GM23338 (cell line): ENCODE results near the gene ANKS1B. TPM values are rescaled to one million over a fixed set of nuclear protein-coding genes. Genes with fewer than 3 reads are reported as not detected.

Source experiments
- ATAC-seq: fragments of 200-7000 bp; cut with Tn5 transposase; 3 replicates; pipeline ENCODE4 v1.9.1; 2020
- DNase-seq: peaks from one replicate; pipeline ENCODE4 v3.0.0-alpha.2; 2015; ENCODE audit warnings: low spot score
- H2AFZ ChIP-seq: fragments of 200-600 bp; sonication (generic); 2 replicates; pipeline ENCODE4 v1.8.0; 2016; ENCODE audit warnings: antibody characterized with exemption, mild to moderate bottlenecking, moderate library complexity
- H3F3A ChIP-seq: fragments of 200-600 bp; sonication (generic); replicated peaks from 2 replicates; pipeline ENCODE4 v1.8.0; 2017; ENCODE audit warnings: antibody characterized with exemption, mixed run types, low read depth
- H3K27ac ChIP-seq: fragments of 200-600 bp; sonication (generic); 2 replicates; pipeline ENCODE4 v1.6.1; 2016; ENCODE audit warnings: low read depth
- H3K27me3 ChIP-seq: fragments of 200-600 bp; sonication (generic); 2 replicates; pipeline ENCODE4 v1.8.0; 2016; ENCODE audit warnings: mild to moderate bottlenecking, mixed run types, moderate library complexity; ENCODE audit not compliant: insufficient read depth
- H3K36me3 ChIP-seq: fragments of 200-600 bp; sonication (generic); 2 replicates; pipeline ENCODE4 v1.8.0; 2016; ENCODE audit warnings: mild to moderate bottlenecking; ENCODE audit not compliant: insufficient read depth
- H3K4me1 ChIP-seq: fragments of 200-600 bp; sonication (generic); 2 replicates; pipeline ENCODE4 v1.8.0; 2016; ENCODE audit warnings: mild to moderate bottlenecking, moderate library complexity; ENCODE audit not compliant: insufficient read depth
- H3K4me2 ChIP-seq: fragments of 200-600 bp; sonication (generic); 2 replicates; pipeline ENCODE4 v1.7.1; 2017; ENCODE audit warnings: mixed run types
- H3K4me3 ChIP-seq: fragments of 200-600 bp; sonication (generic); 2 replicates; pipeline ENCODE4 v1.6.1; 2016; ENCODE audit warnings: mixed run types
- H3K79me2 ChIP-seq: fragments of 200-600 bp; sonication (generic); replicated peaks from 2 replicates; pipeline ENCODE4 v1.8.0; 2017; ENCODE audit warnings: mild to moderate bottlenecking; ENCODE audit not compliant: insufficient read depth
- H3K9me2 ChIP-seq: fragments of 200-600 bp; sonication (generic); 2 replicates; pipeline ENCODE4 v1.8.0; 2017; ENCODE audit not compliant: insufficient read depth
- H4K20me1 ChIP-seq: fragments of 200-600 bp; sonication (generic); replicated peaks from 2 replicates; pipeline ENCODE4 v1.8.0; 2017; ENCODE audit warnings: mild to moderate bottlenecking; ENCODE audit not compliant: insufficient read depth
- H3K27ac Mint-ChIP-seq: 2 replicates; pipeline ENCODE4 v1.8.0; 2020; ENCODE audit warnings: inconsistent platforms, mild to moderate bottlenecking, moderate library complexity, mixed read lengths
- H3K27me3 Mint-ChIP-seq: 3 replicates; pipeline ENCODE4 v1.8.0; 2022; ENCODE audit warnings: low read depth, mild to moderate bottlenecking, moderate library complexity, mixed read lengths, inconsistent platforms; ENCODE audit not compliant: insufficient read depth, poor library complexity
- H3K36me3 Mint-ChIP-seq: 3 replicates; pipeline ENCODE4 v1.8.0; 2021; ENCODE audit warnings: low read depth, mild to moderate bottlenecking, inconsistent platforms, moderate library complexity, mixed read lengths
- H3K4me1 Mint-ChIP-seq: 3 replicates; pipeline ENCODE4 v1.8.0; 2020; ENCODE audit warnings: mild to moderate bottlenecking, inconsistent platforms, mixed read lengths
- H3K4me3 Mint-ChIP-seq: 3 replicates; pipeline ENCODE4 v1.8.0; 2021; ENCODE audit warnings: moderate library complexity, mild to moderate bottlenecking, inconsistent platforms, mixed read lengths
- H3K9me3 Mint-ChIP-seq: 3 replicates; pipeline ENCODE4 v1.8.0; 2020; ENCODE audit warnings: moderate library complexity, mild to moderate bottlenecking, inconsistent platforms, mixed read lengths
- CREB1 ChIP-seq: fragments of 250-450 bp; sonication (Bioruptor Pico); IDR thresholded peaks from 2 replicates; pipeline ENCODE4 v1.5.0; 2020; ENCODE audit warnings: low read depth, mild to moderate bottlenecking, moderate library complexity
- EZH2 ChIP-seq: fragments of 200-600 bp; sonication (generic); IDR thresholded peaks from one replicate; pipeline ENCODE4 v1.8.0; 2017; ENCODE audit warnings: antibody characterized with exemption, mild to moderate bottlenecking, low read depth; ENCODE audit not compliant: unreplicated experiment
- EZH2phosphoT487 ChIP-seq: fragments of 200-600 bp; sonication (generic); IDR thresholded peaks from one replicate; pipeline ENCODE4 v1.8.1; 2018; ENCODE audit warnings: antibody characterized with exemption; ENCODE audit not compliant: unreplicated experiment
- JUNB ChIP-seq: IDR thresholded peaks from one replicate; pipeline ENCODE4 v1.6.1; 2016; ENCODE audit warnings: antibody characterized with exemption; ENCODE audit not compliant: unreplicated experiment
- NANOG ChIP-seq: IDR thresholded peaks from 2 replicates; pipeline ENCODE4 v1.6.1; 2016; ENCODE audit warnings: antibody characterized with exemption, borderline replicate concordance
- POLR2AphosphoS5 ChIP-seq: IDR thresholded peaks from 2 replicates; pipeline ENCODE4 v1.6.1; 2016; ENCODE audit warnings: antibody characterized with exemption, low read depth
- STAT1 ChIP-seq: IDR thresholded peaks from one replicate; pipeline ENCODE4 v1.6.1; 2016; ENCODE audit warnings: antibody characterized with exemption; ENCODE audit not compliant: unreplicated experiment
- ZNF114 ChIP-seq: fragments of 250-450 bp; sonication (Bioruptor Pico); IDR thresholded peaks from 2 replicates; pipeline ENCODE4 v1.5.0; 2020; ENCODE audit warnings: mild to moderate bottlenecking, moderate library complexity
- ZNF331 ChIP-seq: fragments of 250-450 bp; sonication (Bioruptor Pico); IDR thresholded peaks from 2 replicates; pipeline ENCODE4 v1.5.0; 2020; ENCODE audit warnings: low read depth, mild to moderate bottlenecking, moderate library complexity
- polyA plus RNA-seq: library from polyadenylated mRNA; unstranded; fragments of >200 nt; fragmentation: Nextera tagmentation; extraction: Ambion mirVana; gene quantifications from 2 replicates; pipeline ENCODE4 v1.2.1, GENCODE V29; 2016
- total RNA-seq: library from RNA; depleted of rRNA; stranded (reverse); fragments of >200 nt; shearing (Covaris generic); gene quantifications from 2 replicates; pipeline ENCODE4 v1.2.3, GENCODE V29; 2014
- TF ChIP-seq, protein P1 (sequence below): IDR thresholded peaks from one replicate; pipeline ENCODE4 v1.6.1; 2018; ENCODE audit warnings: antibody characterized with exemption; ENCODE audit not compliant: unreplicated experiment
- TF ChIP-seq, protein P2 (sequence below): fragments of 250-450 bp; sonication (Bioruptor Pico); IDR thresholded peaks from 2 replicates; pipeline ENCODE4 v1.5.0; 2020; ENCODE audit warnings: mild to moderate bottlenecking, moderate library complexity
- TF ChIP-seq, protein P3 (sequence below), 2 experiments: fragments of 200-600 bp in 1 of 2; sonication (generic) in 1 of 2; conservative IDR thresholded peaks; 2 replicates each; pipeline versions ENCODE4 v1.5.1 to v1.6.1; 2016 to 2017; ENCODE audit warnings: antibody characterized with exemption in 2 of 2, low read depth in 2 of 2, mild to moderate bottlenecking in 2 of 2, moderate library complexity in 1 of 2

The ANKS1B gene
- total and polyA plus RNA-seq, 2 experiments from 2014 or later = 4.3 to 5.8 TPM

DNA sequence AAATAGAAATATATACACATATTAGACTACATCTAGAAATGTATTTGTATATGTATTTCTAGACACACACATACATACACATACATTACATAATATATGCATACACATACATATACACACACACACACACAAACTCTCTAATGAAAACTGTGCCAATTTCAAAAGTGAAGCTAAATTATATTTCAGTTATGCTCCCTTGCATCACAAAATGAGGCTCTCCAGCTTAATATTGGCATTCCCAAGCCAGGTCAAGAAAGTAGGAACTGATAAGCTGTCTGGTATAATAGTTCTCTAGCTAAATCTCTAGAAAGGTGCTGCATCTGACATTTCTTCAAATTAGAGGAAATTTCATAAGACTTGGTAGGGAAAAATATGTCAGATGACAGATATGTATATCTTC, 280.3 kb downstream of the ANKS1B start:
- H3K4me3 Mint-ChIP-seq = no peak overlapping the region
- DNase-seq (no peak), ATAC-seq (no peak)
- H3K27me3 Mint-ChIP-seq = no peaks in the 10 kb centered on the region
- H3K79me2 ChIP-seq = no peaks in the 10 kb centered on the region
- H3K9me3 Mint-ChIP-seq = no peaks in the 10 kb centered on the region
- H3K36me3 Mint-ChIP-seq = no peaks in the 10 kb centered on the region
- H3K4me3 ChIP-seq = no peak overlapping the region
- H2AFZ ChIP-seq = no peak overlapping the region
- H4K20me1 ChIP-seq = no peaks in the 10 kb centered on the region
- H3K27me3 ChIP-seq = no peaks in the 10 kb centered on the region
- no peaks in the 10 kb centered on the region; the same call in 1 of the 2 replicates for H3K4me1 ChIP-seq
- H3F3A ChIP-seq = no peaks in the 10 kb centered on the region
- H3K4me1 Mint-ChIP-seq = peaks cover 5% of the 10 kb centered on the region; the same call in 2 of the 3 replicates
- no peaks in the 10 kb centered on the region for H3K9me2 ChIP-seq
- no peak for TF ChIP-seq NANOG
- TF ChIP-seq POLR2AphosphoS5 = no peak
- TF ChIP-seq EZH2 = no peak
- TF ChIP-seq ZNF114 = no peak
- TF ChIP-seq, protein P1, sequence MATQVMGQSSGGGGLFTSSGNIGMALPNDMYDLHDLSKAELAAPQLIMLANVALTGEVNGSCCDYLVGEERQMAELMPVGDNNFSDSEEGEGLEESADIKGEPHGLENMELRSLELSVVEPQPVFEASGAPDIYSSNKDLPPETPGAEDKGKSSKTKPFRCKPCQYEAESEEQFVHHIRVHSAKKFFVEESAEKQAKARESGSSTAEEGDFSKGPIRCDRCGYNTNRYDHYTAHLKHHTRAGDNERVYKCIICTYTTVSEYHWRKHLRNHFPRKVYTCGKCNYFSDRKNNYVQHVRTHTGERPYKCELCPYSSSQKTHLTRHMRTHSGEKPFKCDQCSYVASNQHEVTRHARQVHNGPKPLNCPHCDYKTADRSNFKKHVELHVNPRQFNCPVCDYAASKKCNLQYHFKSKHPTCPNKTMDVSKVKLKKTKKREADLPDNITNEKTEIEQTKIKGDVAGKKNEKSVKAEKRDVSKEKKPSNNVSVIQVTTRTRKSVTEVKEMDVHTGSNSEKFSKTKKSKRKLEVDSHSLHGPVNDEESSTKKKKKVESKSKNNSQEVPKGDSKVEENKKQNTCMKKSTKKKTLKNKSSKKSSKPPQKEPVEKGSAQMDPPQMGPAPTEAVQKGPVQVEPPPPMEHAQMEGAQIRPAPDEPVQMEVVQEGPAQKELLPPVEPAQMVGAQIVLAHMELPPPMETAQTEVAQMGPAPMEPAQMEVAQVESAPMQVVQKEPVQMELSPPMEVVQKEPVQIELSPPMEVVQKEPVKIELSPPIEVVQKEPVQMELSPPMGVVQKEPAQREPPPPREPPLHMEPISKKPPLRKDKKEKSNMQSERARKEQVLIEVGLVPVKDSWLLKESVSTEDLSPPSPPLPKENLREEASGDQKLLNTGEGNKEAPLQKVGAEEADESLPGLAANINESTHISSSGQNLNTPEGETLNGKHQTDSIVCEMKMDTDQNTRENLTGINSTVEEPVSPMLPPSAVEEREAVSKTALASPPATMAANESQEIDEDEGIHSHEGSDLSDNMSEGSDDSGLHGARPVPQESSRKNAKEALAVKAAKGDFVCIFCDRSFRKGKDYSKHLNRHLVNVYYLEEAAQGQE = no peak
- TF ChIP-seq EZH2phosphoT487 = no peak
- TF ChIP-seq JUNB = no peak
- no peak for TF ChIP-seq CREB1 (CRISPR knock-in tag)
- TF ChIP-seq, protein P2, sequence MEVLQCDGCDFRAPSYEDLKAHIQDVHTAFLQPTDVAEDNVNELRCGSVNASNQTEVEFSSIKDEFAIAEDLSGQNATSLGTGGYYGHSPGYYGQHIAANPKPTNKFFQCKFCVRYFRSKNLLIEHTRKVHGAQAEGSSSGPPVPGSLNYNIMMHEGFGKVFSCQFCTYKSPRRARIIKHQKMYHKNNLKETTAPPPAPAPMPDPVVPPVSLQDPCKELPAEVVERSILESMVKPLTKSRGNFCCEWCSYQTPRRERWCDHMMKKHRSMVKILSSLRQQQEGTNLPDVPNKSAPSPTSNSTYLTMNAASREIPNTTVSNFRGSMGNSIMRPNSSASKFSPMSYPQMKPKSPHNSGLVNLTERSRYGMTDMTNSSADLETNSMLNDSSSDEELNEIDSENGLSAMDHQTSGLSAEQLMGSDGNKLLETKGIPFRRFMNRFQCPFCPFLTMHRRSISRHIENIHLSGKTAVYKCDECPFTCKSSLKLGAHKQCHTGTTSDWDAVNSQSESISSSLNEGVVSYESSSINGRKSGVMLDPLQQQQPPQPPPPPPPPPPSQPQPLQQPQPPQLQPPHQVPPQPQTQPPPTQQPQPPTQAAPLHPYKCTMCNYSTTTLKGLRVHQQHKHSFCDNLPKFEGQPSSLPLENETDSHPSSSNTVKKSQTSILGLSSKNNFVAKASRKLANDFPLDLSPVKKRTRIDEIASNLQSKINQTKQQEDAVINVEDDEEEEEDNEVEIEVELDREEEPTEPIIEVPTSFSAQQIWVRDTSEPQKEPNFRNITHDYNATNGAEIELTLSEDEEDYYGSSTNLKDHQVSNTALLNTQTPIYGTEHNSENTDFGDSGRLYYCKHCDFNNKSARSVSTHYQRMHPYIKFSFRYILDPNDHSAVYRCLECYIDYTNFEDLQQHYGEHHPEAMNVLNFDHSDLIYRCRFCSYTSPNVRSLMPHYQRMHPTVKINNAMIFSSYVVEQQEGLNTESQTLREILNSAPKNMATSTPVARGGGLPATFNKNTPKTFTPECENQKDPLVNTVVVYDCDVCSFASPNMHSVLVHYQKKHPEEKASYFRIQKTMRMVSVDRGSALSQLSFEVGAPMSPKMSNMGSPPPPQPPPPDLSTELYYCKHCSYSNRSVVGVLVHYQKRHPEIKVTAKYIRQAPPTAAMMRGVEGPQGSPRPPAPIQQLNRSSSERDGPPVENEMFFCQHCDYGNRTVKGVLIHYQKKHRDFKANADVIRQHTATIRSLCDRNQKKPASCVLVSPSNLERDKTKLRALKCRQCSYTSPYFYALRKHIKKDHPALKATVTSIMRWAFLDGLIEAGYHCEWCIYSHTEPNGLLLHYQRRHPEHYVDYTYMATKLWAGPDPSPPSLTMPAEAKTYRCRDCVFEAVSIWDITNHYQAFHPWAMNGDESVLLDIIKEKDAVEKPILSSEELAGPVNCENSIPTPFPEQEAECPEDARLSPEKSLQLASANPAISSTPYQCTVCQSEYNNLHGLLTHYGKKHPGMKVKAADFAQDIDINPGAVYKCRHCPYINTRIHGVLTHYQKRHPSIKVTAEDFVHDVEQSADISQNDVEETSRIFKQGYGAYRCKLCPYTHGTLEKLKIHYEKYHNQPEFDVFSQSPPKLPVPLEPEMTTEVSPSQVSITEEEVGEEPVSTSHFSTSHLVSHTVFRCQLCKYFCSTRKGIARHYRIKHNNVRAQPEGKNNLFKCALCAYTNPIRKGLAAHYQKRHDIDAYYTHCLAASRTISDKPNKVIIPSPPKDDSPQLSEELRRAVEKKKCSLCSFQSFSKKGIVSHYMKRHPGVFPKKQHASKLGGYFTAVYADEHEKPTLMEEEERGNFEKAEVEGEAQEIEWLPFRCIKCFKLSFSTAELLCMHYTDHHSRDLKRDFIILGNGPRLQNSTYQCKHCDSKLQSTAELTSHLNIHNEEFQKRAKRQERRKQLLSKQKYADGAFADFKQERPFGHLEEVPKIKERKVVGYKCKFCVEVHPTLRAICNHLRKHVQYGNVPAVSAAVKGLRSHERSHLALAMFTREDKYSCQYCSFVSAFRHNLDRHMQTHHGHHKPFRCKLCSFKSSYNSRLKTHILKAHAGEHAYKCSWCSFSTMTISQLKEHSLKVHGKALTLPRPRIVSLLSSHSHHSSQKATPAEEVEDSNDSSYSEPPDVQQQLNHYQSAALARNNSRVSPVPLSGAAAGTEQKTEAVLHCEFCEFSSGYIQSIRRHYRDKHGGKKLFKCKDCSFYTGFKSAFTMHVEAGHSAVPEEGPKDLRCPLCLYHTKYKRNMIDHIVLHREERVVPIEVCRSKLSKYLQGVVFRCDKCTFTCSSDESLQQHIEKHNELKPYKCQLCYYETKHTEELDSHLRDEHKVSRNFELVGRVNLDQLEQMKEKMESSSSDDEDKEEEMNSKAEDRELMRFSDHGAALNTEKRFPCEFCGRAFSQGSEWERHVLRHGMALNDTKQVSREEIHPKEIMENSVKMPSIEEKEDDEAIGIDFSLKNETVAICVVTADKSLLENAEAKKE (CRISPR knock-in tag) = no peak
- TF ChIP-seq, protein P3, sequence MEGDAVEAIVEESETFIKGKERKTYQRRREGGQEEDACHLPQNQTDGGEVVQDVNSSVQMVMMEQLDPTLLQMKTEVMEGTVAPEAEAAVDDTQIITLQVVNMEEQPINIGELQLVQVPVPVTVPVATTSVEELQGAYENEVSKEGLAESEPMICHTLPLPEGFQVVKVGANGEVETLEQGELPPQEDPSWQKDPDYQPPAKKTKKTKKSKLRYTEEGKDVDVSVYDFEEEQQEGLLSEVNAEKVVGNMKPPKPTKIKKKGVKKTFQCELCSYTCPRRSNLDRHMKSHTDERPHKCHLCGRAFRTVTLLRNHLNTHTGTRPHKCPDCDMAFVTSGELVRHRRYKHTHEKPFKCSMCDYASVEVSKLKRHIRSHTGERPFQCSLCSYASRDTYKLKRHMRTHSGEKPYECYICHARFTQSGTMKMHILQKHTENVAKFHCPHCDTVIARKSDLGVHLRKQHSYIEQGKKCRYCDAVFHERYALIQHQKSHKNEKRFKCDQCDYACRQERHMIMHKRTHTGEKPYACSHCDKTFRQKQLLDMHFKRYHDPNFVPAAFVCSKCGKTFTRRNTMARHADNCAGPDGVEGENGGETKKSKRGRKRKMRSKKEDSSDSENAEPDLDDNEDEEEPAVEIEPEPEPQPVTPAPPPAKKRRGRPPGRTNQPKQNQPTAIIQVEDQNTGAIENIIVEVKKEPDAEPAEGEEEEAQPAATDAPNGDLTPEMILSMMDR (conservative IDR thresholded peaks at IDR 0.05; ENCODE audit: low read depth in 2 of 2) = no peak
- TF ChIP-seq STAT1 = no peak
- TF ChIP-seq ZNF331 (CRISPR knock-in tag) = no peak
- no peak overlapping the region for H3K4me2 ChIP-seq
- H3K36me3 ChIP-seq = no peaks in the 10 kb centered on the region
- no peak overlapping the region for H3K27ac Mint-ChIP-seq
- no peak overlapping the region for H3K27ac ChIP-seq
